VCaP (cell line): ENCODE measurements around the gene TRPM3.

Source experiments
- H3K27ac ChIP-seq: fragments of 450-650 bp; 2 replicates; pipeline ENCODE4 v1.5.1; 2017
- TF ChIP-seq, protein P1 (sequence below): fragments of 450-650 bp; conservative IDR thresholded peaks from 2 replicates; pipeline ENCODE4 v1.5.1; 2017; ENCODE audit warnings: mild to moderate bottlenecking, moderate library complexity

TRPM3 gene

DNA sequence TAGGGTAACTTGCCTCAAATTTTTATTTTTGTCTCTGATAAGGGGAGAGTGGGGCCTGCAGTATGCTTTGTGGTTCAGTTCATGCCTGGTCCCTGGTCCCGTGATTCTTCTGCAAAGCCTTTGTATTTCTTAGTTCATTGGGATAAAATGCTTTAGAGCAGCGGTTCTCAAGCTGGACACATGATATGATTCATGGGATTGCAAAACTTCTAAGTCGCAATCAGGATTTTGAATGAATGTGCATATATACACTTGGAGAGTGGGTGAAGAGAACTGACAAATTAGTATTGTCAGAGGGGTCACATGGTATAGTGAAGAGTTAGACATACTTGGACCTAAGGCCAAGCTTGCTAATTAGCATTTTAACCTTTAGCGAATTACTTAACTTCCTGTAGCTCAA is 441.6 kb downstream of the TRPM3 start:
- H3K27ac ChIP-seq: no peak overlapping the region
- TF ChIP-seq, protein P1, sequence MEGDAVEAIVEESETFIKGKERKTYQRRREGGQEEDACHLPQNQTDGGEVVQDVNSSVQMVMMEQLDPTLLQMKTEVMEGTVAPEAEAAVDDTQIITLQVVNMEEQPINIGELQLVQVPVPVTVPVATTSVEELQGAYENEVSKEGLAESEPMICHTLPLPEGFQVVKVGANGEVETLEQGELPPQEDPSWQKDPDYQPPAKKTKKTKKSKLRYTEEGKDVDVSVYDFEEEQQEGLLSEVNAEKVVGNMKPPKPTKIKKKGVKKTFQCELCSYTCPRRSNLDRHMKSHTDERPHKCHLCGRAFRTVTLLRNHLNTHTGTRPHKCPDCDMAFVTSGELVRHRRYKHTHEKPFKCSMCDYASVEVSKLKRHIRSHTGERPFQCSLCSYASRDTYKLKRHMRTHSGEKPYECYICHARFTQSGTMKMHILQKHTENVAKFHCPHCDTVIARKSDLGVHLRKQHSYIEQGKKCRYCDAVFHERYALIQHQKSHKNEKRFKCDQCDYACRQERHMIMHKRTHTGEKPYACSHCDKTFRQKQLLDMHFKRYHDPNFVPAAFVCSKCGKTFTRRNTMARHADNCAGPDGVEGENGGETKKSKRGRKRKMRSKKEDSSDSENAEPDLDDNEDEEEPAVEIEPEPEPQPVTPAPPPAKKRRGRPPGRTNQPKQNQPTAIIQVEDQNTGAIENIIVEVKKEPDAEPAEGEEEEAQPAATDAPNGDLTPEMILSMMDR: no peak

DNA sequence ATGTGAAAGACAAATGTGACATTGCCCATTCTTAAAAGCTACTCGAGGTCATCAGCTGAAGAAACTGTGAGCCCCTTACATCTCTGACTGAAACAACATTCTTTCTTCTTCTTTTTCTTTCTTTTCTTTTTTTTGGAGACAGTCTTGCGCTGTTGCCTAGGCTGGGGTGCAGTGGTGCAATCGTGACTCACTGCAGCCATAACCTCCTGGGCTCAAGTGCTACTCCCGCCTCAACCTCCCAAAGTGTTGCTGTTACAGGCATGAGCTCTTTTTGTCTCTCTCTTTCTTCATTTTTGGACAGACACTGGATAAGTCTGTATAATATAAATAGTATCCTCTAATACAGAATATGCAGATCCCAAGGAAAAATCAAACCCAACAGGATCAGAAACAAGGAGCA is 443.3 kb downstream of the TRPM3 start:
- TF ChIP-seq, protein P1: no peak
- H3K27ac ChIP-seq: no peak overlapping the region

DNA sequence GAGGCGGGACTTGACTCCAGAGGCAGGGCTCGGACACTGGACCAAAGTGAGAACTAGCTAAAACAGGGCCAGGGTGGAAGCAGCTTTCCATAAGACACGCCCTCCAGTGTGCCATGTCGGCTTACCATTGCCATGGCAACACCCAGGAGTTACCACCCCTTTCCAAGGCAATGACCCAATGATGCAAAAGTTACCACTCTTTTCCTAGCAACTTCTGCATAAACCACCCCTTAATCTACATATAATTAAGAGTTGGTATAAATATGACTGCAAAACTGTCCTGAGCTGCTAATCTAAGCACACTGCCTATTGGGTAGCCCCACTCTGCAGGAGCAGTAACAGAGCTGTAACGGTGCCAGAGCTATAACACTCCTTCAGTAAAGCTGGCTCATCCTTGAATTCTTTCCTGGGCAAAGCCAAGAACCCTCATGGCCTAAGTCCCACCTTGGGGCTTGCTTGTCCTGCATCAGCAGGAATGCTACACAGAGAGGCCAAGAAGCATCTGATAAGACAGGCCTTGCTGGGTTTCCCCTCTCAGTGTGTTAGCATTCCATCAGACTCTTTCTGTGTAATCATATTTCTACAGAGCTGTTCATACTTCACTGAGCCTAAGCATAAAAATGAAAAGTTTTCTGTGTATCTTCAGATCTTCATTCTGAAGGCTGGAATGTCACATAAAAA is 444.2 kb downstream of the TRPM3 start:
- TF ChIP-seq, protein P1: no peak
- no peak overlapping the region for H3K27ac ChIP-seq

DNA sequence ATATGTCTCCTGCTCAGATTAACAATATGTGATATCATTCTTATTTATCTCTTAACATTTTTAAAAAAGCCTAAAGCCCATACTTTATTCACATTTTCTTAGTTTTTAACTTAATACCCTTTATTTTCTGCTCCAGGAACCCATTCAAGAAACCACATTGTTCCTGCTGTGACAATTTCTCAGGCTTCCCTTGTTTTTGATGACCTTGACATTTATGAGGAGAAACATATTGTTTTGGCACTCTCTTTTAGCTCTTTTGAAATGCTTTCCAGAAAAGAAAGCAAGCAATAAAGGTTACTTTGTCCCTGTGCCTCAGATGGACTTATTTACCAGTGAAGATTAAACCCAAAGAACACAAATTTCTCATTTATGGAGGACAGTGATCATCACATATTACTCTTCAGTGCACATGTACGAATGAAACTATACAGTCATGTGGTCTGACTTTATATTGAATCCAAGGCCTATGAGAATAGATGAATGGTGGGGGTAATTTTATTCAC is 445.5 kb downstream of the TRPM3 start:
- TF ChIP-seq, protein P1: no peak
- no peak overlapping the region for H3K27ac ChIP-seq

DNA sequence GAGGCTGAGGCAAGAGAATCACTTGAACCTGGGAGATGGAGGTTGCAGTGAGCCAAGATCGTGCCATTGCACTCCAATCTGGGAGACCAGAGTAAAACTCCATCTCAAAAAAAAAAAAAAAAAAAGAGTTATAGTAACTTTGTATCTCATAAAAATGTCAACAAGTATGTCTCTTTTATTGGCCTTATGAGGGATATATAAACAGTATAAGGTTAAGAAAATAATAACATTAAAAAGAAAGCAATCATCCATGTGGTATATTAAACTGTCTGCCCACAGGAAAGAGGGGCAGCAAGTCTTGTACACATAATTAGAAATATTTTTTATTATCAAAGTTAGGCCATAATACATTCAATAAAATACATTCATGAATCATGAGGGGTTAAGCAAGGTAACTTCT is 447.6 kb downstream of the TRPM3 start:
- TF ChIP-seq, protein P1: no peak
- no peak overlapping the region for H3K27ac ChIP-seq

DNA sequence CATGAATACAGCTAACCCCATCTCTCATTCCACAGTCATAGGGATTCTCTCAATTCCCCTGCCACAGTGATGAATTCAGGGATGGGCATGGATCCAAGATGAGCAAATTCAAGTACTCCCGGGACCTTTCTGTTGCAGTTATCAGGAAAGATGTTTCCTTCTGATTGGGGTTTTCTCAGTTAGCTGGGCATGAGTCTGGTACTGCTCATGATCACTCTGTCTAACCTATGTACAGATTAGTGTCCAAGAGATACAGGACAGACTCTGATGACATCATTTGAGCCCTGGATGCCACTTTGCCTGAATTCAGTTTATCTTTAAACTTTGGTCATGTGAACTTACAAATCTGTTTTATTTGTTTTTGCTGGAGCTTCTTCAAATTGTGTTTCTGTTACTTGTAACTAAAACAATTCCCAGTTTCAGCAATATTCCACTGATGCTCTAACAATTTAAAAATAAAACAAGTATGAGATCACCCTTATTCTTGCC is 449.2 kb downstream of the TRPM3 start:
- TF ChIP-seq, protein P1: no peak
- H3K27ac ChIP-seq: no peak overlapping the region

DNA sequence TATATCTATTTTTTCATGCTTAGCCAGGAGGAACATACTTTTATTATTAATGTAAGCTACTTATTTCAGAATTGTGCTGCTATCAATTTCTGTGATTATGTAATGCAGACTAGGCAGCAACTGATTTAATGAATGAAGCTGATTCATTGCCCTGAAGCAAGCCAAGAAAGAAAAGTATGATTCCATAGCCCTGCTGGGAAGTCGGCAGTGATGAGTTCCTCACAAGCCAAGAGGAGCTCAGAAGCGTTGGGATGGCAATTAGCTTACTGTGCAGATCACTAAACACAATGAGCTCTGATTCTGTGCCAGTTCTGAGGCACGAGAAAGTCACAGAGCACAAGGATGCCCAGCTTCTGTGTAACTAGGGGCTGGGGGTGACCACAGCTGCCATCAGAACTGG is 452.7 kb downstream of the TRPM3 start:
- TF ChIP-seq, protein P1: no peak
- no peak overlapping the region for H3K27ac ChIP-seq
